ENCODE results near the gene REXO5. TPM values are rescaled to one million over a fixed set of nuclear protein-coding genes. Genes with fewer than 3 reads are reported as not detected.
A peak's percentile ranks its signal among the peaks of the same experiment; 100 is the strongest.
"Not testable (repeated sequence)": the region's sequence is repeated elsewhere in the genome, so short reads cannot be mapped to it uniquely, and the experiment has no call there.

Gene REXO5
- total RNA-seq, 1 donor from 2014 or later, result 0.44 TPM

- H3K27ac Mint-ChIP-seq, result no peak overlapping the region
- no peak for ATAC-seq (ENCODE audit: low read depth)
- no peaks in the 10 kb centered on the region for H3K4me1 Mint-ChIP-seq
- no peak for DNase-seq
- no peak for TF ChIP-seq CTCF (IDR thresholded peaks at IDR 0.05)
- H3K36me3 Mint-ChIP-seq (ENCODE audit: low read depth), result no peaks in the 10 kb centered on the region
- CTCF ChIA-PET, result no interaction called here
- no peaks in the 10 kb centered on the region for H3K9me3 Mint-ChIP-seq
- H3K4me3 Mint-ChIP-seq, result no peak overlapping the region
- POLR2A ChIA-PET, result no interaction called here
- intact Hi-C loops (cut with micrococcal nuclease), result no loop called here
- no peaks in the 10 kb centered on the region for H3K27me3 Mint-ChIP-seq
These were observed 8.0 kb upstream of the REXO5 start for GRCh38 chr16:20798364-20798763.

GRCh38 chr16:20799599-20799998, 6.7 kb upstream of the REXO5 start:
- Mint-ChIP-seq H3K9me3 (no peaks in the 10 kb centered on the region), H3K4me1 (no peaks in the 10 kb centered on the region), H3K27me3 (no peaks in the 10 kb centered on the region), H3K36me3 (ENCODE audit: low read depth) (no peaks in the 10 kb centered on the region), H3K27ac (no peak overlapping the region), H3K4me3 (no peak overlapping the region)
- DNase-seq (no peak), ATAC-seq (ENCODE audit: low read depth) (no peak)
- intact Hi-C loops (cut with micrococcal nuclease), result no loop called here
- no peak for TF ChIP-seq CTCF (IDR thresholded peaks at IDR 0.05)
- ChIA-PET CTCF (interaction anchor here (0.6 kb wide), 1 partner anchor 36 kb away, joined by 3 read pairs; the partner anchor contains the start of gene ACSM3), POLR2A (no interaction called here)

GRCh38 chr16:20801278-20801677, 5.0 kb upstream of the REXO5 start:
- TF ChIP-seq CTCF (IDR thresholded peaks at IDR 0.05), result no peak
- no peaks in the 10 kb centered on the region for H3K9me3 Mint-ChIP-seq
- POLR2A ChIA-PET, result no interaction called here
- H3K4me1 Mint-ChIP-seq, result peaks cover 2% of the 10 kb centered on the region
- H3K4me3 Mint-ChIP-seq, result no peak overlapping the region
- peaks cover under 1% of the 10 kb centered on the region for H3K36me3 Mint-ChIP-seq (ENCODE audit: low read depth)
- ATAC-seq (ENCODE audit: low read depth) (no peak), DNase-seq (no peak)
- H3K27ac Mint-ChIP-seq, result no peak overlapping the region
- H3K27me3 Mint-ChIP-seq, result no peaks in the 10 kb centered on the region
- intact Hi-C loops (cut with micrococcal nuclease), result no loop called here
- CTCF ChIA-PET, result no interaction called here

- CTCF ChIA-PET, result no interaction called here
- Mint-ChIP-seq H3K36me3 (ENCODE audit: low read depth) (peaks cover 5% of the 10 kb centered on the region), H3K27ac (no peak overlapping the region), H3K4me3 (no peak overlapping the region), H3K9me3 (no peaks in the 10 kb centered on the region), H3K4me1 (peaks cover 14% of the 10 kb centered on the region), H3K27me3 (no peaks in the 10 kb centered on the region)
- no peak for TF ChIP-seq CTCF (IDR thresholded peaks at IDR 0.05)
- DNase-seq (no peak), ATAC-seq (ENCODE audit: low read depth) (no peak)
- POLR2A ChIA-PET, result no interaction called here
- intact Hi-C loops (cut with micrococcal nuclease), result no loop called here
These were observed 3.2 kb upstream of the REXO5 start for GRCh38 chr16:20803192-20803560.

- ChIA-PET POLR2A (no interaction called here), CTCF (interaction anchor here (0.9 kb wide), 1 partner anchor 71 kb away, joined by 3 read pairs; no protein-coding TSS in a partner anchor)
- no peaks in the 10 kb centered on the region for H3K27me3 Mint-ChIP-seq
- DNase-seq (no peak), ATAC-seq (ENCODE audit: low read depth) (no peak)
- H3K4me3 Mint-ChIP-seq, result no peak overlapping the region
- intact Hi-C loops (cut with micrococcal nuclease), result no loop called here
- no peaks in the 10 kb centered on the region for H3K9me3 Mint-ChIP-seq
- TF ChIP-seq CTCF (IDR thresholded peaks at IDR 0.05), result no peak
- H3K4me1 Mint-ChIP-seq, result peaks cover 15% of the 10 kb centered on the region
- peaks cover 5% of the 10 kb centered on the region for H3K36me3 Mint-ChIP-seq (ENCODE audit: low read depth)
- H3K27ac Mint-ChIP-seq, result no peak overlapping the region
These were observed 2.6 kb upstream of the REXO5 start for GRCh38 chr16:20803561-20804214.

- Mint-ChIP-seq H3K4me1 (peaks cover 15% of the 10 kb centered on the region), H3K4me3 (peak overlapping the region; percentile 98), H3K27ac (peak overlapping the region; percentile 77)
- H3K9me3 Mint-ChIP-seq; DNase-seq; ATAC-seq (ENCODE audit: low read depth); H3K36me3 Mint-ChIP-seq (ENCODE audit: low read depth); H3K27me3 Mint-ChIP-seq: not testable (repeated sequence)
- intact Hi-C loops (cut with micrococcal nuclease), result loop anchor here (1.0 to 5.0 kb wide), 4 partner anchors 42 to 95 kb away; partner anchors contain the start of genes DCUN1D3, LYRM1 and THUMPD1
- CTCF ChIA-PET, result interaction anchor here (1.6 kb wide), 1 partner anchor 45 kb away, joined by 4 read pairs; no protein-coding TSS in a partner anchor
- POLR2A ChIA-PET, result interaction anchor here (1.4 to 1.7 kb wide), 2 partner anchors 64 to 98 kb away, joined by 4 to 6 read pairs; partner anchors contain the start of gene THUMPD1
These were observed 601 bp upstream of the REXO5 start for GRCh38 chr16:20805684-20806167.

Data from activated B cell treated with CpG ODN at 0.5 μM for 24 hours (primary cell).